ENCODE data around the gene MCTP2. TPM values are rescaled to one million over a fixed set of nuclear protein-coding genes. Genes with fewer than 3 reads are reported as not detected.

Gene MCTP2
- total and polyA plus RNA-seq, 2 donors (not counting 1 experiment from before 2014, with no cell fraction given), result 38.3 to 64.8 TPM

DNA sequence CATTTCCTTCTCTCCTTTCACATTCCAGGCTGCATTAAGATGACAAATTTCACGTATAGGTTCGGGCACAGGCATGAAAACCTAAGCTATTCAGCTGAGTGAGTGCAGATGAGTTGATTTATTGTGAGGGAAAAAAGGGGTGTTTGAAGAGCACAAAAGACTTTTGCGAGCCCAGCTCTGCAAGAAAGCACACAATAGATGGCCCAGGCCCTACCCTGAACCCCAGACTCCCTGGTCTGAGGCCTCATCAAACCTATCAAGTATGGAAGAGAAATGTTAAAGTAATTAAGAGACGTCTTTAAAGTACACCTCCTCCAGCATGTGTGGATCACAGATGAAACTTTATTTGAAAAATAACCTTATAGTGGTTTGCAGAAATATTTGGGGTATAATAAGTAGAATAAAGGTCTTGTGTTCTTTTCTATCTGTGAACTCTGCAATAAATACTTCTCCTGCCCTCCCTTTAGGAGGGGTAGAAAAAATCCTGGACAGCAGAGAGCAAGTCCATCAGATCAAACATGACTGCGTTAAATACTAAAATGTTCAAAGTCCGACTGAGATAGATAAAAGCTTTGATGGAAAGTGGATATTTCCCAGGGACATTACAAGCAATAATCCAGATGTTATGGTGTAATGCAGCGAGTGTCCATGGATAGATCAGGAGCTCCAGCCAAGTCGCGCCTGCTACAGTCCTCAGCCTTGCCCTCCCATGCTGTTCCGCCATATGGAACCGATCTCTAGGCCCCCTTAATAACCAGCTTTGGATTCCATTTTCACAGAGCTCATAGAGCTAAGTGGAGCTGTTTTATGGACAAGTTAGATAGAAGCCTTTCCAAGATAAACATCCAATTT lies 121.5 kb downstream of the MCTP2 start:
- TF ChIP-seq, protein P1, sequence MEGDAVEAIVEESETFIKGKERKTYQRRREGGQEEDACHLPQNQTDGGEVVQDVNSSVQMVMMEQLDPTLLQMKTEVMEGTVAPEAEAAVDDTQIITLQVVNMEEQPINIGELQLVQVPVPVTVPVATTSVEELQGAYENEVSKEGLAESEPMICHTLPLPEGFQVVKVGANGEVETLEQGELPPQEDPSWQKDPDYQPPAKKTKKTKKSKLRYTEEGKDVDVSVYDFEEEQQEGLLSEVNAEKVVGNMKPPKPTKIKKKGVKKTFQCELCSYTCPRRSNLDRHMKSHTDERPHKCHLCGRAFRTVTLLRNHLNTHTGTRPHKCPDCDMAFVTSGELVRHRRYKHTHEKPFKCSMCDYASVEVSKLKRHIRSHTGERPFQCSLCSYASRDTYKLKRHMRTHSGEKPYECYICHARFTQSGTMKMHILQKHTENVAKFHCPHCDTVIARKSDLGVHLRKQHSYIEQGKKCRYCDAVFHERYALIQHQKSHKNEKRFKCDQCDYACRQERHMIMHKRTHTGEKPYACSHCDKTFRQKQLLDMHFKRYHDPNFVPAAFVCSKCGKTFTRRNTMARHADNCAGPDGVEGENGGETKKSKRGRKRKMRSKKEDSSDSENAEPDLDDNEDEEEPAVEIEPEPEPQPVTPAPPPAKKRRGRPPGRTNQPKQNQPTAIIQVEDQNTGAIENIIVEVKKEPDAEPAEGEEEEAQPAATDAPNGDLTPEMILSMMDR (IDR thresholded peaks at IDR 0.05), result no peak
- no peak for TF ChIP-seq EZH2 (IDR thresholded peaks at IDR 0.05; ENCODE audit: borderline replicate concordance, insufficient read depth, low read depth, low read length, poor library complexity, severe bottlenecking)
- Histone ChIP-seq H3K79me2 (ENCODE audit: control insufficient read depth, insufficient read depth, low read length) (no peaks in the 10 kb centered on the region), H3K36me3 (replicated peaks in 1 of 2; ENCODE audit: control extremely low read depth in 1 of 2, control insufficient read depth in 1 of 2, extremely low read depth in 1 of 2, insufficient read depth in 2 of 2, low read length in 1 of 2) (peaks cover 8 to 33% of the 10 kb centered on the region in 2 experiments), H3K4me1 (ENCODE audit: control insufficient read depth in 2 of 2, insufficient read depth in 2 of 2, low read length in 2 of 2) (no peaks in the 10 kb centered on the region), H2AFZ (ENCODE audit: insufficient read depth, low read depth, low read length, poor library complexity, severe bottlenecking) (no peak overlapping the region), H3K27ac (ENCODE audit: low read length in 2 of 2) (no peak overlapping the region), H3K4me3 (ENCODE audit: control extremely low read depth in 1 of 5, extremely low read depth in 1 of 5, insufficient read depth in 1 of 5, low read depth in 2 of 5, low read length in 4 of 5) (no peak overlapping the region), H3K4me2 (replicated peaks; ENCODE audit: low read depth, low read length, poor library complexity, severe bottlenecking) (no peak overlapping the region), H3K9ac (ENCODE audit: low read length) (no peak overlapping the region), H3K9me3 (ENCODE audit: control extremely low read depth in 1 of 3, control insufficient read depth in 2 of 3, insufficient read depth in 1 of 3, low read length in 2 of 3) (no peaks in the 10 kb centered on the region), H3K27me3 (replicated peaks in 1 of 4; ENCODE audit: control extremely low read depth in 1 of 4, control insufficient read depth in 3 of 4, insufficient read depth in 4 of 4, low read length in 3 of 4) (no peaks in the 10 kb centered on the region), H4K20me1 (ENCODE audit: control insufficient read depth, insufficient read depth, low read length, poor library complexity, severe bottlenecking) (no peaks in the 10 kb centered on the region)
- ATAC-seq (ENCODE audit: low read depth) (no peak), DNase-seq (no peak)
- CTCF ChIA-PET, result interaction anchor here (0.6 kb wide), 1 partner anchor 59 kb away, joined by 4 read pairs; no protein-coding TSS in a partner anchor
- POLR2A ChIA-PET, result no interaction called here
- no CpG with 5 or more reads among the region's 11 CpGs for WGBS (ENCODE audit: insufficient coverage)
- H3K27me3 Mint-ChIP-seq, result no peaks in the 10 kb centered on the region
- H3K4me1 Mint-ChIP-seq, result no peaks in the 10 kb centered on the region
- H3K27ac Mint-ChIP-seq, result no peak overlapping the region
- intact Hi-C loops (cut with micrococcal nuclease), result no loop called here
- no peak overlapping the region for H3K4me3 Mint-ChIP-seq
- no peaks in the 10 kb centered on the region for H3K9me3 Mint-ChIP-seq (ENCODE audit: insufficient read depth)

DNA sequence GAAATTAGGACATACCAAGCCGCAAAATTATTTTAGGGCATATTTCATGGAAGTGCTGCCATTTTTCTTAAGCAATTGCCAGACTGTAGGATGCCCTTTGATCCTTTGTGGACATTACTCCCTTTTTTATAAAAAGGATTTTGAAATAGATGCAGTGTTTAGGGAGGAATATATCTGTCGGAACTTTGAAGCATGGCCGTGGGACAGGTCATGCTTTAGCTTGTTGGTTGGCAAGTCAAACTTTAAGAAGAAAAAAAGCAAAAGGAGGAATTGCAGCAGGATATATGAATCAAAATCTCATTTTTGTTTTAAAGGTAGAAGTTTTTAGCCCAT lies 122.1 kb downstream of the MCTP2 start:
- Histone ChIP-seq H3K27me3 (replicated peaks in 1 of 4; ENCODE audit: control extremely low read depth in 1 of 4, control insufficient read depth in 3 of 4, insufficient read depth in 4 of 4, low read length in 3 of 4) (no peaks in the 10 kb centered on the region), H3K4me1 (ENCODE audit: control insufficient read depth in 2 of 2, insufficient read depth in 2 of 2, low read length in 2 of 2) (no peaks in the 10 kb centered on the region), H3K9ac (ENCODE audit: low read length) (no peak overlapping the region), H3K27ac (ENCODE audit: low read length in 2 of 2) (no peak overlapping the region), H3K4me3 (ENCODE audit: control extremely low read depth in 1 of 5, extremely low read depth in 1 of 5, insufficient read depth in 1 of 5, low read depth in 2 of 5, low read length in 4 of 5) (no peak overlapping the region), H3K79me2 (ENCODE audit: control insufficient read depth, insufficient read depth, low read length) (no peaks in the 10 kb centered on the region), H3K4me2 (replicated peaks; ENCODE audit: low read depth, low read length, poor library complexity, severe bottlenecking) (no peak overlapping the region), H4K20me1 (ENCODE audit: control insufficient read depth, insufficient read depth, low read length, poor library complexity, severe bottlenecking) (no peaks in the 10 kb centered on the region), H3K9me3 (ENCODE audit: control extremely low read depth in 1 of 3, control insufficient read depth in 2 of 3, insufficient read depth in 1 of 3, low read length in 2 of 3) (no peaks in the 10 kb centered on the region), H2AFZ (ENCODE audit: insufficient read depth, low read depth, low read length, poor library complexity, severe bottlenecking) (no peak overlapping the region), H3K36me3 (replicated peaks in 1 of 2; ENCODE audit: control extremely low read depth in 1 of 2, control insufficient read depth in 1 of 2, extremely low read depth in 1 of 2, insufficient read depth in 2 of 2, low read length in 1 of 2) (peaks cover 8 to 37% of the 10 kb centered on the region in 2 experiments)
- Mint-ChIP-seq H3K27me3 (no peaks in the 10 kb centered on the region), H3K9me3 (ENCODE audit: insufficient read depth) (no peaks in the 10 kb centered on the region), H3K4me3 (no peak overlapping the region), H3K27ac (no peak overlapping the region), H3K4me1 (no peaks in the 10 kb centered on the region)
- no peak for ATAC-seq (ENCODE audit: low read depth)
- POLR2A ChIA-PET, result no interaction called here
- CTCF ChIA-PET, result interaction anchor here (0.6 kb wide), 1 partner anchor 58 kb away, joined by 4 read pairs; no protein-coding TSS in a partner anchor
- 100% methylated on average over 2 of the region's 3 CpGs for WGBS (ENCODE audit: insufficient coverage)
- TF ChIP-seq EZH2 (IDR thresholded peaks at IDR 0.05; ENCODE audit: borderline replicate concordance, insufficient read depth, low read depth, low read length, poor library complexity, severe bottlenecking), result no peak
- TF ChIP-seq, protein P1 (IDR thresholded peaks at IDR 0.05), result no peak
- no peak for DNase-seq
- intact Hi-C loops (cut with micrococcal nuclease), result no loop called here
